CD14-positive monocyte (primary cell): ENCODE measurements around the gene RAC3. TPM values are rescaled to one million over a fixed set of nuclear protein-coding genes. Genes with fewer than 3 reads are reported as not detected.

Experiments used
- DNase-seq, 3 donors: peaks; one replicate each; pipeline ENCODE4 v3.0.0-alpha.2; 2011 to 2022
- H2AFZ ChIP-seq: 2 replicates; pipeline ENCODE4 v1.6.0; 2012; ENCODE audit warnings: mild to moderate bottlenecking, low read depth, low read length, inconsistent platforms; ENCODE audit not compliant: insufficient read depth, poor library complexity, severe bottlenecking
- H3K27ac ChIP-seq, 2 donors: 1 replicate in 1 of 2; 2 replicates in 1 of 2; pipeline ENCODE4 v1.5.1; 2012 to 2013; ENCODE audit warnings: low read length in 2 of 2, control low read depth in 1 of 2, inconsistent platforms in 1 of 2, low read depth in 1 of 2, mild to moderate bottlenecking in 1 of 2
- H3K27me3 ChIP-seq, 2 donors: one replicate each; pipeline versions ENCODE4 v1.6.0 to v1.6.1; 2011 to 2013; ENCODE audit warnings: low read length in 2 of 2; ENCODE audit not compliant: control insufficient read depth in 2 of 2, insufficient read depth in 2 of 2
- H3K36me3 ChIP-seq, 2 donors: replicated peaks in 1 of 2; 1 replicate in 1 of 2; 2 replicates in 1 of 2; pipeline versions ENCODE4 v1.5.1 to v1.6.1; 2012 to 2013; ENCODE audit warnings: low read length in 2 of 2, control low read depth in 1 of 2, inconsistent platforms in 1 of 2, mild to moderate bottlenecking in 1 of 2; ENCODE audit not compliant: insufficient read depth in 2 of 2, control insufficient read depth in 1 of 2
- H3K4me1 ChIP-seq, 2 donors: 1 replicate in 1 of 2; 2 replicates in 1 of 2; pipeline versions ENCODE4 v1.5.1 to v1.6.1; 2012 to 2013; ENCODE audit warnings: low read length in 2 of 2, control low read depth in 1 of 2, inconsistent platforms in 1 of 2, mild to moderate bottlenecking in 1 of 2, moderate library complexity in 1 of 2; ENCODE audit not compliant: insufficient read depth in 2 of 2, control insufficient read depth in 1 of 2
- H3K4me2 ChIP-seq: replicated peaks from 2 replicates; pipeline ENCODE3; 2012; ENCODE audit warnings: low read length, moderate library complexity, mild to moderate bottlenecking; ENCODE audit not compliant: poor library complexity, severe bottlenecking; ENCODE audit errors: extremely low read depth
- H3K4me3 ChIP-seq, 3 experiments: fragments of 200-600 bp in 1 of 3; sonication (generic) in 1 of 3; replicated peaks in 1 of 3; 1 replicate in 2 of 3; 2 replicates in 1 of 3; pipeline ENCODE4 v1.5.1; 2011 to 2013; ENCODE audit warnings: low read length in 3 of 3, mild to moderate bottlenecking in 3 of 3, control low read depth in 2 of 3, low read depth in 2 of 3, inconsistent platforms in 1 of 3, moderate library complexity in 1 of 3
- H3K79me2 ChIP-seq: 2 replicates; pipeline ENCODE4 v1.6.0; 2012; ENCODE audit warnings: mild to moderate bottlenecking, control low read depth, inconsistent platforms, low read length, moderate library complexity; ENCODE audit not compliant: insufficient read depth
- H3K9ac ChIP-seq: 2 replicates; pipeline ENCODE4 v1.6.0; 2017; ENCODE audit warnings: low read length, mild to moderate bottlenecking; ENCODE audit not compliant: insufficient read depth, poor library complexity, severe bottlenecking
- H3K9me3 ChIP-seq, 2 donors: replicated peaks in 1 of 2; 1 replicate in 1 of 2; 2 replicates in 1 of 2; pipeline versions ENCODE4 v1.5.1 to v1.6.1; 2012 to 2013; ENCODE audit warnings: low read length in 2 of 2, control low read depth in 1 of 2; ENCODE audit not compliant: control insufficient read depth in 1 of 2, insufficient read depth in 1 of 2
- H4K20me1 ChIP-seq: 2 replicates; pipeline ENCODE4 v1.6.0; 2012; ENCODE audit warnings: mild to moderate bottlenecking, low read length, control low read depth, moderate library complexity; ENCODE audit not compliant: insufficient read depth
- H3K27ac Mint-ChIP-seq, 7 donors: one replicate each; pipeline ENCODE4 v1.8.0; 2020; ENCODE audit warnings: mild to moderate bottlenecking in 7 of 7, mixed read lengths in 7 of 7, moderate library complexity in 6 of 7, inconsistent platforms in 2 of 7
- H3K27me3 Mint-ChIP-seq, 3 donors: one replicate each; pipeline ENCODE4 v1.8.0; 2021 to 2022; ENCODE audit warnings: low read depth in 3 of 3, mild to moderate bottlenecking in 3 of 3, mixed read lengths in 3 of 3, moderate library complexity in 3 of 3, inconsistent platforms in 1 of 3
- H3K36me3 Mint-ChIP-seq, 2 donors: one replicate each; pipeline ENCODE4 v1.8.0; 2020; ENCODE audit warnings: mixed read lengths in 2 of 2, inconsistent platforms in 1 of 2, mild to moderate bottlenecking in 1 of 2
- H3K4me1 Mint-ChIP-seq: one replicate; pipeline ENCODE4 v1.8.0; 2020; ENCODE audit warnings: mild to moderate bottlenecking, mixed read lengths
- H3K4me3 Mint-ChIP-seq, 2 donors: one replicate each; pipeline ENCODE4 v1.8.0; 2020; ENCODE audit warnings: mild to moderate bottlenecking in 2 of 2, mixed read lengths in 2 of 2, moderate library complexity in 1 of 2
- H3K9me3 Mint-ChIP-seq, 7 donors: one replicate each; pipeline ENCODE4 v1.8.0; 2020 to 2022; ENCODE audit warnings: mixed read lengths in 7 of 7, mild to moderate bottlenecking in 6 of 7, moderate library complexity in 6 of 7, inconsistent platforms in 2 of 7
- CTCF ChIP-seq: fragments of 200-600 bp; IDR thresholded peaks from one replicate; pipeline ENCODE4 v1.8.0; 2022; ENCODE audit warnings: antibody characterized with exemption, mild to moderate bottlenecking
- WGBS: methylation state at CpG from one replicate; pipeline ENCODE4 v1.1.5; 2013; ENCODE audit warnings: missing lambda C conversion rate; ENCODE audit not compliant: insufficient coverage; 5-methylcytosine and 5-hydroxymethylcytosine counted together
- intact Hi-C, 2 donors: fragments of 100-400 bp; cut with micrococcal nuclease; formaldehyde crosslinking; loops; one replicate each; pipeline versions ENCODE4 v1.15.0 to v1.15.1; 2023
- polyA plus RNA-seq, 3 donors: library from polyadenylated mRNA; depleted of rRNA in 1 of 3; unstranded in 2 of 3; stranded (reverse) in 1 of 3; fragments of 300-500 nt in 2 of 3; fragments of >200 nt in 1 of 3; fragmentation: Illumina TruSeq in 2 of 3; gene quantifications; 1 replicate in 2 of 3; 2 replicates in 1 of 3; pipeline ENCODE4 v1.2.3, GENCODE V29; 2012 to 2021

The RAC3 gene
- polyA plus RNA-seq, 3 donors: 1.8 TPM; not detected in 2

DNA sequence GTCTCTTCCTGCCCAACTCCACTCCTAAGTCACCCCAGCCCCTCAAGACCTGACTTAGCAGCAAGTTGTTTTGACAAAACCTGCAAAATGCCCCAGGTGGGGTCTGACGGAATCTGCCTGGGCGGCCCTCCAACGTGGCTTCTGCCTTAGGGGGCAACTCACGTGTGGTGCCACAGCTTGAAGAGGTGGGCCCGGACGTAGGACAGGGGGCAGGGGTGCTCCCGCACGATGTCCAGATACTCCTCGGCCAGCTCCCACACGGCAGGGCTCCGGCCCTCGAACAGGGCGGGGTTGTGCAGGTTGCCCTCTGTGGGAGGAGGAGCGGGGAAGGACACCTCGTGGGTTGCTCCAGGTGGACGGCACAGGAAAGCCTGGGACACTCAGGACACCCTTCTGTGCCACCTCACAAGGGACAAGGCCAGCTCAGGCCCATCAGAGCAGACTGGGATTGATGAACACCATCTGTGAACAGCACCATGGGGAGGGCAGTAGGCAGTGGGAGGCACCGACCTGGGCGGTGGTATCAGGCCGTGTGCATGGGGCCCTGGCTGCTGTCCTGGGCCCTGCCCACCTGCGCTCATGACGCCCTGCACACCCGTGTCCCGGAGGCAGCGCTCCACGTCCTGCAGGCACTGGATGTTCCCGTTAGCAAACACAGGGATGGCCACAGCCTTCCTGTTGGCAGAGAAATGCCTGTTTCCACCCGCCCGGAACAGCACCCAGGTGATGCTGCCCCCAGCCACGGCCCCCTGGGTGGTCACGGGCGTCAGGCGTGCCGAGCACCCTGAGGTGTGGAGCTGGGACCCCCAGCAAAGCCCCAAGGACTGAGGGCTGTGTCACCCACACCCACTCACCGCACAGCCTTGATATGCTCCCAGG is 29.8 kb downstream of the RAC3 start:
- Histone ChIP-seq H3K4me2 (no peak overlapping the region), H3K27me3 (no peaks in the 10 kb centered on the region), H3K9me3 (no peaks in the 10 kb centered on the region), H3K9ac (no peak overlapping the region), H3K79me2 (peaks cover 18% of the 10 kb centered on the region), H3K4me3 (no peak overlapping the region), H3K4me1 (peaks cover 18 to 26% of the 10 kb centered on the region in 2 donors), H2AFZ (no peak overlapping the region), H4K20me1 (peaks cover 12% of the 10 kb centered on the region), H3K27ac (no peak overlapping the region), H3K36me3 (peaks cover 74% of the 10 kb centered on the region in 2 donors)
- no peaks in the 10 kb centered on the region for H3K27me3 Mint-ChIP-seq
- no peak overlapping the region for H3K4me3 Mint-ChIP-seq
- H3K36me3 Mint-ChIP-seq: peaks cover 23 to 52% of the 10 kb centered on the region in 2 donors
- peaks cover 0 to 2% (median 0%) of the 10 kb centered on the region in 7 donors for H3K9me3 Mint-ChIP-seq
- no peak for TF ChIP-seq CTCF
- H3K27ac Mint-ChIP-seq: no peak overlapping the region
- intact Hi-C loops: no loop called here
- peaks cover 19% of the 10 kb centered on the region for H3K4me1 Mint-ChIP-seq
- no peak for DNase-seq
- 93% methylated on average over 30 of the region's 34 CpGs for WGBS

DNA sequence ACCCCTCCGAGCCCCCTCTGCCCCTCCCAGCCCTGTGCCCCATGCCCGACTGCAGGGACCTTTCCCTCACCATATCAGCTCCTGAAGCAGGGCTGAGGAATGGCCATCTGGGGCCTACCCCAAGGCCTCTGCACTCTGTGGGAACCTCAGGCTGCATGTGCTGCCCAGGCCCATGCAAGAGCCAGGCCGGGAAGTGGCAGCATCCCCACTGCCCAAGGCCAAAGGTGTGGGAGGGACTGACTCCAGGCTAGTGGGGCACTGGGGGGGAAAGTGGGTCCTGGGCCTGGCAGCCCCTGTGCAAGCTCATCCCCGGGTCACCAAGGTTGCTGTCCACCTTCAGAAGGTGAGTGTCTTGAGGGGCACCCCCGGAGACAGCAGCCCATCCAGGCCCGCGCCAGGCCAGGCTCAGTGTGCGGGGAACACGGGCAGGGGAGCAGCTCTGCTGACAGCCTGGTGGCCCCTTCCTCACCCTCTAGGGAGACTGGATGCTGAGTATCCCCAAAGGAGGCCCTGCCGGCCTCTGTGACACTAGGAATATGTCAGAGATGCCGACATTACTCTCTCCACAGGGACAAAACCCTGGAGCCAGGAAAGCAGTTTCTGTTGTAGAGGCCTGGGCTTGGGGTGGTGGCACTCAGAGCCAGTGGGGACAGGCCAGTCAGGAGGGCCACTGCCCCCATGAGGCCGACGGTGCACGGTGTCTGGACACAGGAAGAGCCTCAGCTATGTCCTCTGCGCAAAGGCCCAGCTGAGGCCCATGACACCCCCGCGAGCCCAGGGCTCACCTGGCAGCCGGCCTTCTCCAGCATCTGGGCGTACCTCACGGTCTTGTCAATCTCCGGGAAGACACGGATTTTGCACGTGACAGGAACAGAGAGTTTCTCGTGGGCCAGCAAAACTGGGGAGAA is 30.9 kb downstream of the RAC3 start:
- peaks cover 20 to 29% of the 10 kb centered on the region in 2 donors for H3K4me1 ChIP-seq
- no peak for DNase-seq
- H3K4me3 Mint-ChIP-seq: no peak overlapping the region
- intact Hi-C loops: no loop called here
- peaks cover 64% of the 10 kb centered on the region in 2 donors for H3K36me3 ChIP-seq
- no peak overlapping the region for H3K9ac ChIP-seq
- 95% methylated on average over 18 of the region's 24 CpGs for WGBS
- no peaks in the 10 kb centered on the region for H3K9me3 ChIP-seq
- H3K27ac ChIP-seq: no peak overlapping the region
- peaks cover 18% of the 10 kb centered on the region for H3K79me2 ChIP-seq
- no peak overlapping the region for H3K4me3 ChIP-seq
- H3K9me3 Mint-ChIP-seq: peaks cover 0 to 2% (median 0%) of the 10 kb centered on the region in 7 donors
- peaks cover 12% of the 10 kb centered on the region for H4K20me1 ChIP-seq
- no peaks in the 10 kb centered on the region for H3K27me3 ChIP-seq
- H3K36me3 Mint-ChIP-seq: peaks cover 23 to 44% of the 10 kb centered on the region in 2 donors
- no peak overlapping the region for H2AFZ ChIP-seq
- TF ChIP-seq CTCF: no peak
- peaks cover 22% of the 10 kb centered on the region for H3K4me1 Mint-ChIP-seq
- H3K27me3 Mint-ChIP-seq: no peaks in the 10 kb centered on the region
- H3K27ac Mint-ChIP-seq: peak overlapping the region in 1 of 7 donors; percentile 41
- H3K4me2 ChIP-seq: no peak overlapping the region
